Thyroid gland (tissue), 4 donors: ENCODE results near the gene UNC80. TPM values are rescaled to one million over a fixed set of nuclear protein-coding genes. Genes with fewer than 3 reads are reported as not detected.

Experiments used
- small RNA-seq: library from RNA; depleted of rRNA; stranded (forward); fragments of <200 nt; gene quantifications from one replicate; pipeline ENCODE3, GENCODE V24; 2016
- total RNA-seq, 4 donors: library from RNA; depleted of rRNA; stranded (reverse); fragments of >200 nt; gene quantifications; one replicate each; pipeline ENCODE4 v1.2.3, GENCODE V29; 2016

The UNC80 gene
- total RNA-seq, 4 donors from 2014 or later, result 0.27 to 3.8 (median 2.0) TPM

Small RNAs within 50 kb of the gene (small RNA-seq; reads per million reads assigned to genes)
- gene RNA5SP118, result not detected

Other genes with a start within 250 kb of the UNC80 start
- gene RPE, start 230.8 kb downstream of the UNC80 start, total RNA-seq, result 100 to 1,000 TPM in 2 of 4 donors, 10 to 100 TPM in 2; 67.3 to 190 (median 87.2) TPM